ENCODE data around the gene ELAVL1. TPM values are rescaled to one million over a fixed set of nuclear protein-coding genes. Genes with fewer than 3 reads are reported as not detected.

Gene ELAVL1
- total RNA-seq, 1 donor from 2014 or later = 107 TPM

DNA sequence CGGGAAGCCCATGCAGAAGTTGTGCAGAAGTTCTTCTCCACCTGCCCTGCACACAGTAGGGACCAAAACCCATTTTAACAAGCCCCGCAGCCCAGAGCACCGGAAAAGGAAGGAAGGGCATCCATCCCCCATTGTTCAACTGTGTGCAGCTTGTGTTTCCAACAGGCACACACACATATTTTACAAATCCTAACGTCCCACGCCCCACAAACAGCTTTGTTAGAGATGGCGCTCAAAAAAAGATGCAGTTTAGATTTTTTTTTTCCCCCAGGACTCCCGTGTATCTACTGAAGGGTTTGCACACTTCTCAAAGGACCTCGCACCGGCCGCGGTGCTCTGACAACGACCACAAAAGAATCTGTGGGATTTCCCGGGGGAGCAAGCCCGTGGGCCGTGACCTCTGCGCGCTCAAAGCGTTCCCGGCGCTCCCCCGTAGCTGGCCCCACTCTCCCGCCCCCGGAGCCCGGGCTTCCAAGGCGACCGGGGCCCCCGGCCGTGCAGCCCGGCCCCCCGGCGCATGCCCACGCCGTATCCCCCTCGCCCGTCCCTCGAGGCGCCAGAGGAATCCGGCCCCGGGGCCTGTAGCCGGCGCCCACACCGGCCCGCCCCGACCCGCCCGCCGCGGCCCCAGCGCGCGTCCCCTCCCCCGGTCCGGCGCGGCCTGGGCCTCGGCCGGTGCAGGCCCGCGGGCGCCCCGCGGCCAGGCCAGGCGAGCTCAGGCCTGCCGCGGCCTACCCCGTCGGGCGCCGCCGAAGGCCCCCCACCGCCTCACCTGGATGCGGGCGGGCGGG, 523 bp downstream of the ELAVL1 start:
- Histone ChIP-seq H2AFZ (ENCODE audit: low read depth, low read length) (peak overlapping the region; percentile 31), H4K20me1 (ENCODE audit: insufficient read depth, low read length) (peaks cover 48% of the 10 kb centered on the region), H3K9me3 (ENCODE audit: insufficient read depth, low read depth, low read length) (no peaks in the 10 kb centered on the region), H3K9ac (ENCODE audit: low read length) (peak overlapping the region; percentile 96), H3K4me2 (ENCODE audit: low read length) (peak overlapping the region; percentile 98), H3K79me2 (ENCODE audit: insufficient read depth, low read length) (peaks cover 60% of the 10 kb centered on the region), H3K4me1 (ENCODE audit: insufficient read depth, low read length) (peaks cover 21% of the 10 kb centered on the region), H3K36me3 (ENCODE audit: insufficient read depth, low read length) (no peaks in the 10 kb centered on the region), H3K4me3 (ENCODE audit: insufficient read depth, low read depth, low read length) (peak overlapping the region; percentile 88), H3K27me3 (ENCODE audit: insufficient read depth, low read length) (no peaks in the 10 kb centered on the region), H3K27ac (ENCODE audit: low read depth, low read length) (peak overlapping the region; percentile 50)
- peaks cover 3% of the 10 kb centered on the region for H3K36me3 Mint-ChIP-seq (ENCODE audit: low read depth, unreplicated experiment)
- DNase-seq (ENCODE audit: low read depth) (no peak), FAIRE-seq (no peak)
- H3K27ac Mint-ChIP-seq (ENCODE audit: unreplicated experiment) = peak overlapping the region; percentile 93
- no peaks in the 10 kb centered on the region for H3K9me3 Mint-ChIP-seq (ENCODE audit: unreplicated experiment)
- peak overlapping the region; percentile 100 for H3K4me3 Mint-ChIP-seq (ENCODE audit: unreplicated experiment)
- no peaks in the 10 kb centered on the region for H3K27me3 Mint-ChIP-seq (ENCODE audit: low read depth, unreplicated experiment)
- TF ChIP-seq EZH2 (IDR thresholded peaks at IDR 0.05; ENCODE audit: insufficient read depth, low read length) = no peak
- TF ChIP-seq, protein P1, sequence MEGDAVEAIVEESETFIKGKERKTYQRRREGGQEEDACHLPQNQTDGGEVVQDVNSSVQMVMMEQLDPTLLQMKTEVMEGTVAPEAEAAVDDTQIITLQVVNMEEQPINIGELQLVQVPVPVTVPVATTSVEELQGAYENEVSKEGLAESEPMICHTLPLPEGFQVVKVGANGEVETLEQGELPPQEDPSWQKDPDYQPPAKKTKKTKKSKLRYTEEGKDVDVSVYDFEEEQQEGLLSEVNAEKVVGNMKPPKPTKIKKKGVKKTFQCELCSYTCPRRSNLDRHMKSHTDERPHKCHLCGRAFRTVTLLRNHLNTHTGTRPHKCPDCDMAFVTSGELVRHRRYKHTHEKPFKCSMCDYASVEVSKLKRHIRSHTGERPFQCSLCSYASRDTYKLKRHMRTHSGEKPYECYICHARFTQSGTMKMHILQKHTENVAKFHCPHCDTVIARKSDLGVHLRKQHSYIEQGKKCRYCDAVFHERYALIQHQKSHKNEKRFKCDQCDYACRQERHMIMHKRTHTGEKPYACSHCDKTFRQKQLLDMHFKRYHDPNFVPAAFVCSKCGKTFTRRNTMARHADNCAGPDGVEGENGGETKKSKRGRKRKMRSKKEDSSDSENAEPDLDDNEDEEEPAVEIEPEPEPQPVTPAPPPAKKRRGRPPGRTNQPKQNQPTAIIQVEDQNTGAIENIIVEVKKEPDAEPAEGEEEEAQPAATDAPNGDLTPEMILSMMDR (IDR thresholded peaks at IDR 0.05; ENCODE audit: insufficient read depth, low read depth, low read length) = no peak
- H3K4me1 Mint-ChIP-seq (ENCODE audit: low read depth, unreplicated experiment) = peaks cover 28% of the 10 kb centered on the region

- H3K4me2 ChIP-seq (ENCODE audit: low read length) = peak overlapping the region; percentile 98
- H3K4me3 ChIP-seq (ENCODE audit: insufficient read depth, low read depth, low read length) = peak overlapping the region; percentile 88
- Mint-ChIP-seq H3K4me3 (ENCODE audit: unreplicated experiment) (peak overlapping the region; percentile 100), H3K27me3 (ENCODE audit: low read depth, unreplicated experiment) (no peaks in the 10 kb centered on the region), H3K9me3 (ENCODE audit: unreplicated experiment) (no peaks in the 10 kb centered on the region), H3K27ac (ENCODE audit: unreplicated experiment) (peak overlapping the region; percentile 93), H3K4me1 (ENCODE audit: low read depth, unreplicated experiment) (peaks cover 28% of the 10 kb centered on the region), H3K36me3 (ENCODE audit: low read depth, unreplicated experiment) (peaks cover 3% of the 10 kb centered on the region)
- FAIRE-seq = no peak
- no peak for DNase-seq (ENCODE audit: low read depth)
- peaks cover 57% of the 10 kb centered on the region for H4K20me1 ChIP-seq (ENCODE audit: insufficient read depth, low read length)
- TF ChIP-seq EZH2 (IDR thresholded peaks at IDR 0.05; ENCODE audit: insufficient read depth, low read length) = no peak
- TF ChIP-seq, protein P1 (IDR thresholded peaks at IDR 0.05; ENCODE audit: insufficient read depth, low read depth, low read length) = no peak
- H2AFZ ChIP-seq (ENCODE audit: low read depth, low read length) = no peak overlapping the region
- H3K27ac ChIP-seq (ENCODE audit: low read depth, low read length) = no peak overlapping the region
- H3K27me3 ChIP-seq (ENCODE audit: insufficient read depth, low read length) = no peaks in the 10 kb centered on the region
- no peaks in the 10 kb centered on the region for H3K36me3 ChIP-seq (ENCODE audit: insufficient read depth, low read length)
- peaks cover 69% of the 10 kb centered on the region for H3K79me2 ChIP-seq (ENCODE audit: insufficient read depth, low read length)
- H3K9me3 ChIP-seq (ENCODE audit: insufficient read depth, low read depth, low read length) = no peaks in the 10 kb centered on the region
- peak overlapping the region; percentile 96 for H3K9ac ChIP-seq (ENCODE audit: low read length)
- H3K4me1 ChIP-seq (ENCODE audit: insufficient read depth, low read length) = peaks cover 21% of the 10 kb centered on the region
Observed at GRCh38 chr19:8004001-8004400, 1.4 kb downstream of the ELAVL1 start.
